Smooth muscle cell (in vitro differentiated cells): Measurements from ENCODE around the gene SP3. TPM values are rescaled to one million over a fixed set of nuclear protein-coding genes. Genes with fewer than 3 reads are reported as not detected.

Experiments used
- DNase-seq: peaks from one replicate; lab custom pipeline; 2025; ENCODE audit not compliant: unreplicated experiment; lab: John Stamatoyannopoulos, UW
- H2AFZ ChIP-seq: fragments of 200-600 bp; sonication (generic); 2 replicates; pipeline ENCODE4 v1.6.0; 2016; ENCODE audit warnings: antibody characterized with exemption, low read depth, mild to moderate bottlenecking
- H3F3A ChIP-seq: fragments of 200-600 bp; sonication (generic); 2 replicates; pipeline ENCODE4 v1.6.0; 2017; ENCODE audit warnings: antibody characterized with exemption, low read depth
- H3K27ac ChIP-seq: fragments of 200-600 bp; sonication (generic); 2 replicates; pipeline ENCODE4 v1.5.1; 2016; ENCODE audit warnings: low read depth, mild to moderate bottlenecking
- H3K27me3 ChIP-seq: fragments of 200-600 bp; sonication (generic); 2 replicates; pipeline ENCODE4 v1.6.1; 2016; ENCODE audit warnings: low read depth, mild to moderate bottlenecking
- H3K36me3 ChIP-seq: fragments of 200-600 bp; sonication (generic); 2 replicates; pipeline ENCODE4 v1.5.1; 2016; ENCODE audit warnings: low read depth
- H3K4me1 ChIP-seq: fragments of 200-600 bp; sonication (generic); 2 replicates; pipeline ENCODE4 v1.5.1; 2016; ENCODE audit warnings: low read depth
- H3K4me2 ChIP-seq: fragments of 200-600 bp; sonication (generic); 2 replicates; pipeline ENCODE4 v1.6.0; 2016; ENCODE audit warnings: mild to moderate bottlenecking
- H3K4me3 ChIP-seq: fragments of 200-600 bp; sonication (generic); 2 replicates; pipeline ENCODE4 v1.5.1; 2016; ENCODE audit warnings: mild to moderate bottlenecking
- H3K79me2 ChIP-seq: fragments of 200-600 bp; sonication (generic); 2 replicates; pipeline ENCODE4 v1.6.0; 2016; ENCODE audit warnings: low read depth, mild to moderate bottlenecking
- H3K9ac ChIP-seq: fragments of 200-600 bp; sonication (generic); 2 replicates; pipeline ENCODE4 v1.6.0; 2016; ENCODE audit warnings: low read depth
- H3K9me3 ChIP-seq: fragments of 200-600 bp; sonication (generic); replicated peaks from 2 replicates; pipeline ENCODE4 v1.5.1; 2016; ENCODE audit warnings: low read depth
- H4K20me1 ChIP-seq: fragments of 200-600 bp; sonication (generic); 2 replicates; pipeline ENCODE4 v1.6.0; 2016; ENCODE audit warnings: low read depth
- WGBS: methylation state at CpG from one replicate; pipeline ENCODE4 v1.1.7; 2016; ENCODE audit warnings: low lambda C conversion rate; 5-methylcytosine and 5-hydroxymethylcytosine counted together
- polyA plus RNA-seq: library from polyadenylated mRNA; unstranded; fragments of >200 nt; fragmentation: Nextera tagmentation; extraction: Ambion mirVana; gene quantifications from 2 replicates; pipeline ENCODE4 v1.2.1, GENCODE V29; 2016
- total RNA-seq: library from RNA; depleted of rRNA; stranded (reverse); fragments of >200 nt; gene quantifications from 2 replicates; pipeline ENCODE4 v1.2.3, GENCODE V29; 2014
- TF ChIP-seq, protein P1 (sequence below): fragments of 200-600 bp; sonication (generic); IDR thresholded peaks from 2 replicates; pipeline ENCODE4 v1.5.1; 2017; ENCODE audit warnings: borderline replicate concordance, mild to moderate bottlenecking, antibody characterized with exemption; ENCODE audit not compliant: insufficient read depth, poor library complexity, severe bottlenecking

The SP3 gene
- total RNA-seq (84.5 and 109 TPM in 2 replicates), polyA plus RNA-seq (24.5 and 31.4 TPM in 2 replicates)

DNA sequence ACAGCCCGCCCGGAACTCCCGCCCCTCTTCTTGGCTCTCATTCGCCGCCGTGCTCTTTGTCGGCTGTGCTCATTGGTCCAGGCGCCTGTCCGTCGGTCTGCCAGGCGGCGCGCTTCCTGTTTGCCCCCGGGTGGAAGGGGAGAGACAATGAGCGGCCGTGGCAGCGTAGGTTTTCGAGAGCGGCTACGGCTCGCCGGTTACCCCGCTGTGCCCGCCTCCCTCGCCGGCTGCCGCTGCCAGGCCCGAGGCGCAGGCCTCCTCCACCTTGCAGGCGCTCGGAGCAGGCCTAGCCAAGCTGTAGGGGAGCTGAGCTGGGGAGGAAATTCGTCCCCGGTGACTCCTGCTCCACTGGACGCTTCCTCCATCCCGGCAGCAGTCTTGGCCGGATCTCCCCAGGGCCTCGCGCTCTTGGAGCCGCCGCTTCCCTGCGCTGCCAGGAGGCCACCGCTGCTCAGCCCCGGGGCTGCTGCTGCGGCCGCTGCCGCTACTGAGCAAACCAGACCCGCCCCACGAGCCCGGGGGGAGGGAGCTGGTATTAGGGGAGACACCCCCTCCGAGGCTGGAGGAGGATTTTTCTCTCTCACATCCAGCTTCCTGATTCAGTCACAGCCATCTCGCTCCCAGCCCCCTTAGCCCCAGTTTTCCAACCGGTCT lies at the start of gene SP3:
TSS of gene SP3 (minus strand) at position 2 of the 654 bp plus-strand sequence. CDS start 202 bp downstream, outside the sequence.
- Histone ChIP-seq H4K20me1 (peaks cover 26% of the 10 kb centered on the region), H2AFZ (peak within 1 kb of the TSS; percentile 87), H3K4me1 (peaks cover 32% of the 10 kb centered on the region), H3K4me2 (peak within 1 kb of the TSS; percentile 94), H3K9ac (peak within 1 kb of the TSS; percentile 90), H3K4me3 (peak within 1 kb of the TSS; percentile 66), H3K36me3 (no peaks in the 10 kb centered on the region), H3K9me3 (no peaks in the 10 kb centered on the region), H3K79me2 (peaks cover 34% of the 10 kb centered on the region), H3K27me3 (no peaks in the 10 kb centered on the region), H3F3A (peaks cover 21% of the 10 kb centered on the region), H3K27ac (peak within 1 kb of the TSS; percentile 98)
- TF ChIP-seq, protein P1, sequence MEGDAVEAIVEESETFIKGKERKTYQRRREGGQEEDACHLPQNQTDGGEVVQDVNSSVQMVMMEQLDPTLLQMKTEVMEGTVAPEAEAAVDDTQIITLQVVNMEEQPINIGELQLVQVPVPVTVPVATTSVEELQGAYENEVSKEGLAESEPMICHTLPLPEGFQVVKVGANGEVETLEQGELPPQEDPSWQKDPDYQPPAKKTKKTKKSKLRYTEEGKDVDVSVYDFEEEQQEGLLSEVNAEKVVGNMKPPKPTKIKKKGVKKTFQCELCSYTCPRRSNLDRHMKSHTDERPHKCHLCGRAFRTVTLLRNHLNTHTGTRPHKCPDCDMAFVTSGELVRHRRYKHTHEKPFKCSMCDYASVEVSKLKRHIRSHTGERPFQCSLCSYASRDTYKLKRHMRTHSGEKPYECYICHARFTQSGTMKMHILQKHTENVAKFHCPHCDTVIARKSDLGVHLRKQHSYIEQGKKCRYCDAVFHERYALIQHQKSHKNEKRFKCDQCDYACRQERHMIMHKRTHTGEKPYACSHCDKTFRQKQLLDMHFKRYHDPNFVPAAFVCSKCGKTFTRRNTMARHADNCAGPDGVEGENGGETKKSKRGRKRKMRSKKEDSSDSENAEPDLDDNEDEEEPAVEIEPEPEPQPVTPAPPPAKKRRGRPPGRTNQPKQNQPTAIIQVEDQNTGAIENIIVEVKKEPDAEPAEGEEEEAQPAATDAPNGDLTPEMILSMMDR, result no peak
- 1% methylated on average over 43 of the region's 52 CpGs for WGBS
- DNase-seq, result peak; percentile 80

DNA sequence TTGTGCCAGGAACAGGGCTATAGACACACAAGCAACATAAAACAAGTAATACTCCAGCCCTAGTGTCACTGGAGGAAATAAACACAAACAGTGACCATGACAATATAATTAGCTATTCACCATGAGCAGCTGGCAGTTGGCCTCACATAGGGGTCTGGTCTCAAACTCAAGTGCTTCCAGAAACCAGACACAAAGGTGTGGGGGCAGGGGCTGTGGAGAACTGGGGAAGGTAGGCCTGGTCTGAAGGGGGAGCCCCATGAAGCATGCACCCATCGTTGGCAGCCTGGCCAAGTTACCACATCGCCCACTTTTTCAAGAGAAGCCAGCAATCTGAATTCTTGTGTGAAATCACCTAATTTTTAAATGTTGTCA lies 49.5 kb upstream of the SP3 start:
- Histone ChIP-seq H3K4me3 (no peak overlapping the region), H3K4me1 (peaks cover 11% of the 10 kb centered on the region), H3K27me3 (no peaks in the 10 kb centered on the region), H3K4me2 (no peak overlapping the region), H3K79me2 (no peaks in the 10 kb centered on the region), H3K27ac (peak overlapping the region; percentile 44), H2AFZ (no peak overlapping the region), H3K9me3 (no peaks in the 10 kb centered on the region), H3K36me3 (no peaks in the 10 kb centered on the region), H3F3A (peaks cover 6% of the 10 kb centered on the region), H4K20me1 (no peaks in the 10 kb centered on the region), H3K9ac (peak overlapping the region; percentile 19)
- no peak for DNase-seq
- TF ChIP-seq, protein P1, result no peak
- 83% methylated on average over 2 of the region's 2 CpGs for WGBS

DNA sequence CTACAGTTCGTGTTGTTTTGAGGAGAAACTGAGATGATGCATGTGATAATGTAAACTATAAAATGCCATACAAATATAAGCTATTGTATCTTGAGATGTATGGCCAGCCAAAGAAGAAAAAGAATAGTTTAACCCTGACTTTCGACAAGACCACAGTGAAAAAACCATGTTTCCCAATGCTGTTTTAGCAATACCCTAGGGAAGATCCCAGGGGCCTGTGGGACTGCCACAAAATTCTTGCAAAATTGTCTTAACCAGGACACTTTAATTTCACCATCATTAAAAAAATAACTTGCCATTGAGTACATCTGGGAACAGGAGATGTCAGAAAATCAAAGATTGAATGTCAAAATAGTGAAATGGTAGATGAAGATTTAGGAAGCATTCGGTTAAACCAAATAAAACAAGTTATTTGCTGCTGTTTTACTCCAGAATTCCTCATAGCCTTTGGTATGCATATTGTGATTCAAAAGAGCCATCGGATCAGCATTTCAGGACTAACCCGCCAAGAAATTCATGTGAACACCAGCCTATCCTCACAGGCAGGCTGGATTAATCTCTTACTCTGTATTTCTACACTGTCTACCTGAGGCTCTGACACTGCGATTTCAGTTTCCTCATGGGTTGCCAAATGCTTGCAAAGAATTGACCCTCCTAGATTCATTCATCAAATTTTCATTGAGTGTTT lies 49.0 kb upstream of the SP3 start:
- TF ChIP-seq, protein P1, result no peak
- Histone ChIP-seq H3K36me3 (no peaks in the 10 kb centered on the region), H3K4me2 (peak overlapping the region; percentile 83), H4K20me1 (no peaks in the 10 kb centered on the region), H3K79me2 (no peaks in the 10 kb centered on the region), H3K27ac (peak overlapping the region; percentile 44), H3K4me1 (peaks cover 11% of the 10 kb centered on the region), H3F3A (peaks cover 6% of the 10 kb centered on the region), H3K27me3 (no peaks in the 10 kb centered on the region), H2AFZ (no peak overlapping the region), H3K9me3 (no peaks in the 10 kb centered on the region), H3K4me3 (no peak overlapping the region), H3K9ac (peak overlapping the region; percentile 19)
- no peak for DNase-seq
- WGBS, result 65% methylated on average over 6 of the region's 6 CpGs
